ENCODE data around the gene LCN15.
"Not testable (repeated sequence)": the region's sequence is repeated elsewhere in the genome, so short reads cannot be mapped to it uniquely, and the experiment has no call there.

The LCN15 gene

GRCh38 chr9:136719195-136719880, 45.0 kb downstream of the LCN15 start:
- no peak for DNase-seq

GRCh38 chr9:136718345-136719194, 45.7 kb downstream of the LCN15 start:
- DNase-seq = no peak

GRCh38 chr9:136717399-136717798, 46.9 kb downstream of the LCN15 start:
- no peak for DNase-seq

GRCh38 chr9:136714893-136715274, 49.4 kb downstream of the LCN15 start:
- DNase-seq = no peak

- no peak for DNase-seq
Observed at GRCh38 chr9:136714096-136714892, 50.0 kb downstream of the LCN15 start.

- no peak for DNase-seq
Observed at GRCh38 chr9:136713550-136713949, 50.8 kb downstream of the LCN15 start.

GRCh38 chr9:136712690-136713544, 51.4 kb downstream of the LCN15 start:
- no peak for DNase-seq

GRCh38 chr9:136711751-136712689, 52.3 kb downstream of the LCN15 start, which contains the start of gene DIPK1B:
DIPK1B (plus strand) TSS chr9:136712572; CDS start chr9:136712666, 94 bp downstream.
- DNase-seq = peak; percentile 19 to 75

- not testable (repeated sequence) for DNase-seq
Observed at GRCh38 chr9:136711219-136711648, 53.1 kb downstream of the LCN15 start.

- no peak for DNase-seq
Observed at GRCh38 chr9:136710543-136710942, 53.8 kb downstream of the LCN15 start.

All from NCI-H526 (cell line).